K562 (cell line): ENCODE measurements around the gene OBSL1. TPM values are rescaled to one million over a fixed set of nuclear protein-coding genes. Genes with fewer than 3 reads are reported as not detected.

Experiments
- ATF7 ChIP-seq: fragments of 450-650 bp; IDR thresholded peaks from 2 replicates; pipeline ENCODE4 v1.7.1; 2014; ENCODE audit warnings: mild to moderate bottlenecking, moderate library complexity
- CC2D1A ChIP-seq: fragments of 450-650 bp; IDR thresholded peaks from 2 replicates; pipeline ENCODE4 v1.6.1; 2017; ENCODE audit warnings: mild to moderate bottlenecking
- CEBPG ChIP-seq, 3 experiments: fragments of 200-800 bp in 1 of 3; sonication (Bioruptor generic) in 1 of 3; sonication (generic) in 1 of 3; formaldehyde crosslinking in 1 of 3; IDR thresholded peaks in 2 of 3; conservative IDR thresholded peaks in 1 of 3; 2 replicates each; pipeline versions ENCODE4 v1.6.1 to v1.8.0; 2016 to 2022; ENCODE audit warnings: missing compliant biosample characterization in 2 of 3, missing genetic modification characterization in 2 of 3, mild to moderate bottlenecking in 1 of 3, missing genetic modification reagents in 1 of 3
- DACH1 ChIP-seq: fragments of 450-650 bp; IDR thresholded peaks from 2 replicates; pipeline ENCODE4 v1.6.1; 2018; ENCODE audit not compliant: partially characterized antibody
- ETV1 ChIP-seq: fragments of 450-650 bp; conservative IDR thresholded peaks from 2 replicates; pipeline ENCODE4 v1.6.1; 2016; ENCODE audit warnings: missing genetic modification characterization, control low read depth, low read depth, missing compliant biosample characterization
- KHSRP ChIP-seq: fragments of 450-650 bp; IDR thresholded peaks from 2 replicates; pipeline ENCODE4 v1.6.1; 2017
- MTA3 ChIP-seq: fragments of 450-650 bp; formaldehyde crosslinking; IDR thresholded peaks from 2 replicates; pipeline ENCODE4 v1.6.1; 2017; ENCODE audit warnings: mild to moderate bottlenecking, borderline replicate concordance
- NCOA2 ChIP-seq, 2 experiments: fragments of 450-650 bp; IDR thresholded peaks; 2 replicates each; pipeline ENCODE4 v1.6.1; 2018; ENCODE audit warnings: mild to moderate bottlenecking in 2 of 2, moderate library complexity in 1 of 2; ENCODE audit not compliant: partially characterized antibody in 2 of 2
- NONO ChIP-seq, 2 experiments: fragments of 200-400 bp in 1 of 2; fragments of 450-650 bp in 1 of 2; formaldehyde crosslinking in 1 of 2; IDR thresholded peaks; 2 replicates each; pipeline ENCODE4 v1.6.1; 2017; ENCODE audit warnings: low read depth in 2 of 2, mild to moderate bottlenecking in 2 of 2, moderate library complexity in 2 of 2, low read length in 1 of 2
- PYGO2 ChIP-seq: fragments of 450-650 bp; IDR thresholded peaks from 2 replicates; pipeline ENCODE4 v1.6.1; 2016; ENCODE audit warnings: mild to moderate bottlenecking, missing genetic modification characterization, moderate library complexity, missing compliant biosample characterization
- TCF7 ChIP-seq: sonication (generic); IDR thresholded peaks from 2 replicates; pipeline ENCODE4 v1.6.1; 2016; ENCODE audit warnings: antibody characterized with exemption, borderline replicate concordance
- ZKSCAN1 ChIP-seq: fragments of 150-350 bp; IDR thresholded peaks from 2 replicates; pipeline ENCODE4 v1.6.1; 2016; ENCODE audit warnings: low read depth, low read length
- ZNF143 ChIP-seq: sonication (generic); formaldehyde crosslinking; IDR thresholded peaks from 2 replicates; pipeline ENCODE4 v1.9.0; 2022; ENCODE audit warnings: mild to moderate bottlenecking, missing genetic modification reagents
- ZNF197 ChIP-seq: fragments of 200-800 bp; sonication (Bioruptor generic); IDR thresholded peaks from 2 replicates; pipeline ENCODE4 v1.6.1; 2016; ENCODE audit warnings: low read depth, missing genetic modification characterization, missing compliant biosample characterization
- polyA plus RNA-seq, 8 experiments: library from polyadenylated mRNA; depleted of rRNA in 4 of 8; stranded (reverse) in 5 of 8; unstranded in 3 of 8; fragments of >200 nt; fragmentation: Nextera tagmentation in 2 of 8; fragmentation: Illumina TruSeq in 1 of 8; extraction: Ambion mirVana in 2 of 8; extraction: Trizol in 1 of 8; gene quantifications; 2 replicates each; pipeline versions ENCODE4 v1.2.1 to v1.2.3, GENCODE V29; 2011 to 2014; ENCODE audit warnings: inconsistent platforms in 1 of 8, missing spikeins in 1 of 8
- total RNA-seq, 7 experiments: library from RNA; depleted of rRNA in 6 of 7; stranded (reverse); fragments of >200 nt in 6 of 7; fragmentation: Illumina TruSeq in 2 of 7; extraction: Trizol in 2 of 7; gene quantifications; 2 replicates each; pipeline versions ENCODE4 v1.2.1 to v1.2.3, GENCODE V29; 2011 to 2021; ENCODE audit warnings: low replicate concordance in 1 of 7
- TF ChIP-seq, protein P1 (sequence below): IDR thresholded peaks from 2 replicates; pipeline ENCODE4 v1.6.1; 2011; ENCODE audit warnings: borderline replicate concordance, low read depth, mild to moderate bottlenecking, moderate library complexity, low read length; ENCODE audit not compliant: insufficient read depth, poor library complexity, severe bottlenecking
- TF ChIP-seq, protein P2 (sequence below): fragments of 450-650 bp; IDR thresholded peaks from 2 replicates; pipeline ENCODE4 v1.6.1; 2016
- TF ChIP-seq, protein P3 (sequence below), 2 experiments: IDR thresholded peaks in 1 of 2; conservative IDR thresholded peaks in 1 of 2; 2 replicates each; pipeline ENCODE4 v1.6.1; 2016; ENCODE audit warnings: low read depth in 2 of 2, mild to moderate bottlenecking in 1 of 2, missing compliant biosample characterization in 1 of 2, missing genetic modification characterization in 1 of 2, moderate library complexity in 1 of 2

Gene OBSL1
- total and polyA plus RNA-seq, 9 of the 15 experiments (the other 6 are each of a cell fraction or from before 2014, with no cell fraction given), result 1.2 to 26.6 (median 8.6) TPM

DNA sequence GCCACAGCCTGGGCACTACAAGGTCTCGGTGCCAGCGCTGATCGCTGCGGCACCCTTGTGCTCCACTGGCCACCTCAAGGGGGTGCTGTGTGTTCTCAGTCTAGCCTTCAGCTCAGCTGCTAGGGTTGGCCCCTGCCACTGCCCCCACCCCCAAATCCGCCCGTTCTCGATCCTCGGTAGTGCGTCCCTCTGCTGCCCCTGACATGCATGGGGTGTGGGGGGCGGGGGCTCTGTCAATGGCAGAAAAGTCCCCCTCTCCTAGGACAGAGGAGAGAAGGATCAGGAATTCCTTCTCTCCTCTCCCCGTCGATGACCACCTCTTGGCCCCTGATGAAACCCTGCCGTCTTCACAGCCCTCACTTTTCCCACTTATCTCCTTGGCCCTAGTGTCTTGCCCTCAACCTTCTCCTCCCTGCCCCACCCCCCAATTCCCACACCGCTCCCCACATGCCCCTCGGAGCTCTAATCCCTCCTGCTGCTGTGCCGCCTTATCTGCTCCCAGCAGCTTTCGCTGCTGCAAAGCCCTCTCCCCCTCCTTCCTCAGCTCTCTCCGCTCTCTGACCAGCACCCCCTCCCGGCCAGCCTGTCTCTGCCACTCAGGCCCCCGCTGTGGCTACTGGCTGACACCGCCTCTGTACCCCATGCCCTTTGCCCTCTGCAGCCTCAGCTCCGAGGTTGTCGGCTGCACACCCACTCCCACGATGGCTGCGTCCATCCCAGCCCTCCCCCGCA, 61.4 kb downstream of the OBSL1 start (continued):
- TF ChIP-seq TCF7 (peak; percentile 51; the same call in 1 of the 2 replicates), ATF7 (peak; percentile 44; the same call in 1 of the 2 replicates), KHSRP (peak; percentile 72), ETV1 (tag) (peak; percentile 59), CEBPG (CRISPR knock-in tag; IDR thresholded peaks at IDR 0.05) (0 out of 2 replicates have a peak, but pooled peaks have one; percentile 12), CEBPG (tag; conservative IDR thresholded peaks at IDR 0.05 in 1 of 2, IDR thresholded peaks at IDR 0.05 in 1 of 2) (no peak), NONO (IDR thresholded peaks at IDR 0.05; ENCODE audit: low read depth in 2 of 2, low read length in 1 of 2) (peak in 1 of 2 experiments; percentile 50; a peak in 1 of 4 replicates), ZNF143 (no peak), PYGO2 (tag) (0 out of 2 replicates have a peak, but pooled peaks have one; percentile 64), DACH1 (peak; percentile 16), MTA3 (0 out of 2 replicates have a peak, but pooled peaks have one; percentile 67), ZKSCAN1 (0 out of 2 replicates have a peak, but pooled peaks have one; percentile 20), ZNF197 (CRISPR knock-in tag) (peak; percentile 51; the same call in 1 of the 2 replicates), CC2D1A (peak; percentile 91; the same call in 1 of the 2 replicates), NCOA2 (IDR thresholded peaks at IDR 0.05; ENCODE audit: partially characterized antibody in 2 of 2) (no peak)
- TF ChIP-seq, protein P1, sequence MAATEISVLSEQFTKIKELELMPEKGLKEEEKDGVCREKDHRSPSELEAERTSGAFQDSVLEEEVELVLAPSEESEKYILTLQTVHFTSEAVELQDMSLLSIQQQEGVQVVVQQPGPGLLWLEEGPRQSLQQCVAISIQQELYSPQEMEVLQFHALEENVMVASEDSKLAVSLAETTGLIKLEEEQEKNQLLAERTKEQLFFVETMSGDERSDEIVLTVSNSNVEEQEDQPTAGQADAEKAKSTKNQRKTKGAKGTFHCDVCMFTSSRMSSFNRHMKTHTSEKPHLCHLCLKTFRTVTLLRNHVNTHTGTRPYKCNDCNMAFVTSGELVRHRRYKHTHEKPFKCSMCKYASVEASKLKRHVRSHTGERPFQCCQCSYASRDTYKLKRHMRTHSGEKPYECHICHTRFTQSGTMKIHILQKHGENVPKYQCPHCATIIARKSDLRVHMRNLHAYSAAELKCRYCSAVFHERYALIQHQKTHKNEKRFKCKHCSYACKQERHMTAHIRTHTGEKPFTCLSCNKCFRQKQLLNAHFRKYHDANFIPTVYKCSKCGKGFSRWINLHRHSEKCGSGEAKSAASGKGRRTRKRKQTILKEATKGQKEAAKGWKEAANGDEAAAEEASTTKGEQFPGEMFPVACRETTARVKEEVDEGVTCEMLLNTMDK, result peak; percentile 77
- TF ChIP-seq, protein P2, sequence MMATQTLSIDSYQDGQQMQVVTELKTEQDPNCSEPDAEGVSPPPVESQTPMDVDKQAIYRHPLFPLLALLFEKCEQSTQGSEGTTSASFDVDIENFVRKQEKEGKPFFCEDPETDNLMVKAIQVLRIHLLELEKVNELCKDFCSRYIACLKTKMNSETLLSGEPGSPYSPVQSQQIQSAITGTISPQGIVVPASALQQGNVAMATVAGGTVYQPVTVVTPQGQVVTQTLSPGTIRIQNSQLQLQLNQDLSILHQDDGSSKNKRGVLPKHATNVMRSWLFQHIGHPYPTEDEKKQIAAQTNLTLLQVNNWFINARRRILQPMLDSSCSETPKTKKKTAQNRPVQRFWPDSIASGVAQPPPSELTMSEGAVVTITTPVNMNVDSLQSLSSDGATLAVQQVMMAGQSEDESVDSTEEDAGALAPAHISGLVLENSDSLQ, result peak; percentile 85
- TF ChIP-seq, protein P3, sequence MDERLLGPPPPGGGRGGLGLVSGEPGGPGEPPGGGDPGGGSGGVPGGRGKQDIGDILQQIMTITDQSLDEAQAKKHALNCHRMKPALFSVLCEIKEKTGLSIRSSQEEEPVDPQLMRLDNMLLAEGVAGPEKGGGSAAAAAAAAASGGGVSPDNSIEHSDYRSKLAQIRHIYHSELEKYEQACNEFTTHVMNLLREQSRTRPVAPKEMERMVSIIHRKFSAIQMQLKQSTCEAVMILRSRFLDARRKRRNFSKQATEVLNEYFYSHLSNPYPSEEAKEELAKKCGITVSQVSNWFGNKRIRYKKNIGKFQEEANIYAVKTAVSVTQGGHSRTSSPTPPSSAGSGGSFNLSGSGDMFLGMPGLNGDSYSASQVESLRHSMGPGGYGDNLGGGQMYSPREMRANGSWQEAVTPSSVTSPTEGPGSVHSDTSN (CRISPR knock-in tag; IDR thresholded peaks at IDR 0.05; ENCODE audit: low read depth), result no peak
- TF ChIP-seq, protein P3 (tag; conservative IDR thresholded peaks at IDR 0.05; ENCODE audit: low read depth), result peak; percentile 55
